K562 (cell line): ENCODE measurements around the gene LAMB4. TPM values are rescaled to one million over a fixed set of nuclear protein-coding genes. Genes with fewer than 3 reads are reported as not detected.

ENCODE experiments used
- ATF7 ChIP-seq: fragments of 450-650 bp; IDR thresholded peaks from 2 replicates; pipeline ENCODE4 v1.7.1; 2014; ENCODE audit warnings: mild to moderate bottlenecking, moderate library complexity
- CBFA2T3 ChIP-seq: fragments of 450-650 bp; IDR thresholded peaks from 2 replicates; pipeline ENCODE4 v1.6.1; 2017
- CBX1 ChIP-seq: sonication (generic); IDR thresholded peaks from 2 replicates; pipeline ENCODE4 v1.6.1; 2016; ENCODE audit warnings: antibody characterized with exemption, low read depth, mild to moderate bottlenecking
- DPF2 ChIP-seq: fragments of 450-650 bp; IDR thresholded peaks from 2 replicates; pipeline ENCODE4 v1.6.1; 2016
- EGR1 ChIP-seq: fragments of 450-650 bp; conservative IDR thresholded peaks from 2 replicates; pipeline ENCODE4 v1.6.1; 2017; ENCODE audit warnings: mild to moderate bottlenecking
- FUS ChIP-seq: fragments of 200-400 bp; formaldehyde crosslinking; optimal IDR thresholded peaks from 2 replicates; pipeline ENCODE3; 2017; ENCODE audit warnings: low read depth, low read length
- HDAC2 ChIP-seq: fragments of 450-650 bp; IDR thresholded peaks from 2 replicates; pipeline ENCODE4 v1.6.1; 2016; ENCODE audit warnings: mild to moderate bottlenecking
- HOXB6 ChIP-seq: fragments of 250-450 bp; sonication (Bioruptor Pico); IDR thresholded peaks from 2 replicates; pipeline ENCODE4 v1.5.1; 2022; ENCODE audit warnings: mild to moderate bottlenecking, borderline replicate concordance
- JUNB ChIP-seq: fragments of 450-650 bp; formaldehyde crosslinking; conservative IDR thresholded peaks from 2 replicates; pipeline ENCODE4 v1.4.0; 2020; ENCODE audit warnings: mild to moderate bottlenecking
- MAFG ChIP-seq: fragments of 450-650 bp; conservative IDR thresholded peaks from 2 replicates; pipeline ENCODE4 v1.6.1; 2016; ENCODE audit warnings: missing genetic modification characterization, missing compliant biosample characterization
- NCOA6 ChIP-seq: fragments of 450-650 bp; IDR thresholded peaks from 2 replicates; pipeline ENCODE4 v1.6.1; 2017; ENCODE audit warnings: mild to moderate bottlenecking
- PML ChIP-seq: IDR thresholded peaks from 2 replicates; pipeline ENCODE4 v1.6.1; 2012; ENCODE audit warnings: low read length, inconsistent platforms
- RUNX1 ChIP-seq: sonication (generic); IDR thresholded peaks from 2 replicates; pipeline ENCODE4 v1.6.1; 2016; ENCODE audit warnings: antibody characterized with exemption, low read depth
- SMARCE1 ChIP-seq: fragments of 450-650 bp; IDR thresholded peaks from 2 replicates; pipeline ENCODE4 v1.7.1; 2016; ENCODE audit warnings: mild to moderate bottlenecking
- THRA ChIP-seq: fragments of 450-650 bp; IDR thresholded peaks from 2 replicates; pipeline ENCODE4 v1.6.1; 2017; ENCODE audit warnings: mild to moderate bottlenecking, moderate library complexity
- ZBTB26 ChIP-seq: fragments of 450-650 bp; formaldehyde crosslinking; IDR thresholded peaks from 2 replicates; pipeline ENCODE4 v1.4.0; 2022; ENCODE audit warnings: missing genetic modification characterization
- ZBTB8A ChIP-seq: fragments of 450-650 bp; IDR thresholded peaks from 2 replicates; pipeline ENCODE4 v1.6.1; 2018; ENCODE audit warnings: mild to moderate bottlenecking, moderate library complexity; ENCODE audit not compliant: partially characterized antibody
- ZNF133 ChIP-seq: fragments of 250-450 bp; sonication (Bioruptor Pico); IDR thresholded peaks from 2 replicates; pipeline ENCODE4 v1.4.0; 2020; ENCODE audit warnings: mild to moderate bottlenecking
- polyA plus RNA-seq, 8 experiments: library from polyadenylated mRNA; depleted of rRNA in 4 of 8; stranded (reverse) in 5 of 8; unstranded in 3 of 8; fragments of >200 nt; fragmentation: Nextera tagmentation in 2 of 8; fragmentation: Illumina TruSeq in 1 of 8; extraction: Ambion mirVana in 2 of 8; extraction: Trizol in 1 of 8; gene quantifications; 2 replicates each; pipeline versions ENCODE4 v1.2.1 to v1.2.3, GENCODE V29; 2011 to 2014; ENCODE audit warnings: inconsistent platforms in 1 of 8, missing spikeins in 1 of 8
- total RNA-seq, 7 experiments: library from RNA; depleted of rRNA in 6 of 7; stranded (reverse); fragments of >200 nt in 6 of 7; fragmentation: Illumina TruSeq in 2 of 7; extraction: Trizol in 2 of 7; gene quantifications; 2 replicates each; pipeline versions ENCODE4 v1.2.1 to v1.2.3, GENCODE V29; 2011 to 2021; ENCODE audit warnings: low replicate concordance in 1 of 7
- TF ChIP-seq, protein P1 (sequence below): fragments of 450-650 bp; IDR thresholded peaks from 2 replicates; pipeline ENCODE4 v1.6.1; 2018; ENCODE audit not compliant: partially characterized antibody
- TF ChIP-seq, protein P2 (sequence below), 2 experiments: IDR thresholded peaks in 1 of 2; conservative IDR thresholded peaks in 1 of 2; 2 replicates each; pipeline ENCODE4 v1.6.1; 2016; ENCODE audit warnings: low read depth in 2 of 2, mild to moderate bottlenecking in 1 of 2, missing compliant biosample characterization in 1 of 2, missing genetic modification characterization in 1 of 2, moderate library complexity in 1 of 2
- TF ChIP-seq, protein P3 (sequence below): fragments of 200-800 bp; sonication (Bioruptor generic); IDR thresholded peaks from 2 replicates; pipeline ENCODE4 v1.6.1; 2017; ENCODE audit warnings: missing genetic modification characterization, missing compliant biosample characterization

The LAMB4 gene
- total and polyA plus RNA-seq, 9 of the 15 experiments (the other 6 are each of a cell fraction or from before 2014, with no cell fraction given), result 0.06 to 0.13 (median 0.07) TPM; not detected in 6

DNA sequence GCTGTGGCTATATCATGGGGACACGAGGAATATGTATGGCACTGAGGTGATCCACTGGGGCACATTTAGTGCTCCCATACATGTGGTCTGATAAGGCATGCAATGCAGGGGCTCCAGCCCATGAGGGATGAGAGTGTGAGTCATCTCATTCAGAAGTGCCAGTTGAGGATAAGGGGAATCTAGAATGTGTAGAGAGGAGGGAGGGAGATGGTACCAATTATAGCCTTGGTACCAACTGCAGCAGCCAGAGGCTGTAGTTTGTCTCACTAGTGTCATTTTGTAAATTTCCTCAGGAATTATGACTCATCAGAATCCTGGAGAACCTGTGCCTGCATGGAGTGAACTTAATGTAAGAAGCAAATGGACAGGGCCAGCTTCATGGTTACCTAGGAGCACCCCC, 46.2 kb downstream of the LAMB4 start (continued):
- TF ChIP-seq, protein P1, sequence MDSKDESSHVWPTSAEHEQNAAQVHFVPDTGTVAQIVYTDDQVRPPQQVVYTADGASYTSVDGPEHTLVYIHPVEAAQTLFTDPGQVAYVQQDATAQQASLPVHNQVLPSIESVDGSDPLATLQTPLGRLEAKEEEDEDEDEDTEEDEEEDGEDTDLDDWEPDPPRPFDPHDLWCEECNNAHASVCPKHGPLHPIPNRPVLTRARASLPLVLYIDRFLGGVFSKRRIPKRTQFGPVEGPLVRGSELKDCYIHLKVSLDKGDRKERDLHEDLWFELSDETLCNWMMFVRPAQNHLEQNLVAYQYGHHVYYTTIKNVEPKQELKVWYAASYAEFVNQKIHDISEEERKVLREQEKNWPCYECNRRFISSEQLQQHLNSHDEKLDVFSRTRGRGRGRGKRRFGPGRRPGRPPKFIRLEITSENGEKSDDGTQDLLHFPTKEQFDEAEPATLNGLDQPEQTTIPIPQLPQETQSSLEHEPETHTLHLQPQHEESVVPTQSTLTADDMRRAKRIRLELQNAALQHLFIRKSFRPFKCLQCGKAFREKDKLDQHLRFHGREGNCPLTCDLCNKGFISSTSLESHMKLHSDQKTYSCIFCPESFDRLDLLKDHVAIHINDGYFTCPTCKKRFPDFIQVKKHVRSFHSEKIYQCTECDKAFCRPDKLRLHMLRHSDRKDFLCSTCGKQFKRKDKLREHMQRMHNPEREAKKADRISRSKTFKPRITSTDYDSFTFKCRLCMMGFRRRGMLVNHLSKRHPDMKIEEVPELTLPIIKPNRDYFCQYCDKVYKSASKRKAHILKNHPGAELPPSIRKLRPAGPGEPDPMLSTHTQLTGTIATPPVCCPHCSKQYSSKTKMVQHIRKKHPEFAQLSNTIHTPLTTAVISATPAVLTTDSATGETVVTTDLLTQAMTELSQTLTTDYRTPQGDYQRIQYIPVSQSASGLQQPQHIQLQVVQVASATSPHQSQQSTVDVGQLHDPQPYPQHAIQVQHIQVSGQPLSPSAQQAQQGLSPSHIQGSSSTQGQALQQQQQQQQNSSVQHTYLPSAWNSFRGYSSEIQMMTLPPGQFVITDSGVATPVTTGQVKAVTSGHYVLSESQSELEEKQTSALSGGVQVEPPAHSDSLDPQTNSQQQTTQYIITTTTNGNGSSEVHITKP, result peak; percentile 39
- TF ChIP-seq NCOA6 (no peak), CBFA2T3 (peak; percentile 53), PML (no peak), HDAC2 (no peak), CBX1 (no peak), ATF7 (0 out of 2 replicates have a peak, but pooled peaks have one; percentile 15), ZBTB8A (no peak), HOXB6 (CRISPR knock-in tag) (no peak), DPF2 (peak; percentile 73), EGR1 (no peak), JUNB (CRISPR knock-in tag) (peak; percentile 80), MAFG (peak; percentile 74), ZNF133 (CRISPR knock-in tag) (no peak), ZBTB26 (no peak), SMARCE1 (peak; percentile 30; the same call in 1 of the 2 replicates), THRA (no peak), RUNX1 (no peak), FUS (no peak)
- TF ChIP-seq, protein P2, sequence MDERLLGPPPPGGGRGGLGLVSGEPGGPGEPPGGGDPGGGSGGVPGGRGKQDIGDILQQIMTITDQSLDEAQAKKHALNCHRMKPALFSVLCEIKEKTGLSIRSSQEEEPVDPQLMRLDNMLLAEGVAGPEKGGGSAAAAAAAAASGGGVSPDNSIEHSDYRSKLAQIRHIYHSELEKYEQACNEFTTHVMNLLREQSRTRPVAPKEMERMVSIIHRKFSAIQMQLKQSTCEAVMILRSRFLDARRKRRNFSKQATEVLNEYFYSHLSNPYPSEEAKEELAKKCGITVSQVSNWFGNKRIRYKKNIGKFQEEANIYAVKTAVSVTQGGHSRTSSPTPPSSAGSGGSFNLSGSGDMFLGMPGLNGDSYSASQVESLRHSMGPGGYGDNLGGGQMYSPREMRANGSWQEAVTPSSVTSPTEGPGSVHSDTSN (CRISPR knock-in tag; IDR thresholded peaks at IDR 0.05; ENCODE audit: low read depth), result no peak
- TF ChIP-seq, protein P2 (tag; conservative IDR thresholded peaks at IDR 0.05; ENCODE audit: low read depth), result no peak
- TF ChIP-seq, protein P3, sequence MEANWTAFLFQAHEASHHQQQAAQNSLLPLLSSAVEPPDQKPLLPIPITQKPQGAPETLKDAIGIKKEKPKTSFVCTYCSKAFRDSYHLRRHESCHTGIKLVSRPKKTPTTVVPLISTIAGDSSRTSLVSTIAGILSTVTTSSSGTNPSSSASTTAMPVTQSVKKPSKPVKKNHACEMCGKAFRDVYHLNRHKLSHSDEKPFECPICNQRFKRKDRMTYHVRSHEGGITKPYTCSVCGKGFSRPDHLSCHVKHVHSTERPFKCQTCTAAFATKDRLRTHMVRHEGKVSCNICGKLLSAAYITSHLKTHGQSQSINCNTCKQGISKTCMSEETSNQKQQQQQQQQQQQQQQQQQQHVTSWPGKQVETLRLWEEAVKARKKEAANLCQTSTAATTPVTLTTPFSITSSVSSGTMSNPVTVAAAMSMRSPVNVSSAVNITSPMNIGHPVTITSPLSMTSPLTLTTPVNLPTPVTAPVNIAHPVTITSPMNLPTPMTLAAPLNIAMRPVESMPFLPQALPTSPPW (CRISPR knock-in tag), result no peak
